ENCODE results near the gene CACNA1C.

CACNA1C gene

DNA sequence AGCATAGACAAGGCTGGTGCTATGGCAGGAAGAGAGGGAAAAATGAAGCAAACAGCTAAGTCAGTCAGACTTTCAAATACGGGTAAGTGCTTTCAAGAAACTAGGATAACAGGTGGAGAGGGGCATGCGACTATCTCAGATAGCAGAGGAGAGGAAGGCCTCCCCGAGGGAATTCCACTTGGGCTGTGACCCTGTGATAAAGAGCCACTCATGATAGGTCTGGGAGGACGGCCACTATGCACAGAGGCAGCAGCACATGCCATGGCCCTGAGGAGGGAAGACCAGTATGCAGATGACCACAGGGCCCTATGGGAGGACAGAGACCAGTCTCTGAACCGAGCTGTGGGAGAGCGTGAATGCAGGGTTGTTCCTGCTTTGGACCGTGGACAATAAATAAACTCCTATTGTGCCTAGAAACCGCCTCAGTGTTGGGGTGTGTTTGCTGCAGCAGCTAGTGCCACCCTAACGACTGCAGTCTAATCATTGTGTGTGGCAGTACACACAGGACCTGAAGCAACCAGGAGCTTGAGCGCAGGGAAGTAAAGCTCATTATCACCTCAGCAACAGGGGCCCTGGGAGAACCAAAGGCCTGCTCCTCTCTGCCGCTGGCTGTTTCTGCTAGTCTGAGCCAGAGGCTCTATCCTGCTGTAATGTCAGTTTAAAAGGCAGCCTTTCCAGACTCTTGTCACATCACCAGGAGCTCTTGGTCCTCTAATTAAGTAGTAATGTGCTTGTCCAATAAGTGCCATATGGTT lies 119.1 kb downstream of the CACNA1C start:
- DNase-seq (ENCODE audit: low spot score): no peak

DNA sequence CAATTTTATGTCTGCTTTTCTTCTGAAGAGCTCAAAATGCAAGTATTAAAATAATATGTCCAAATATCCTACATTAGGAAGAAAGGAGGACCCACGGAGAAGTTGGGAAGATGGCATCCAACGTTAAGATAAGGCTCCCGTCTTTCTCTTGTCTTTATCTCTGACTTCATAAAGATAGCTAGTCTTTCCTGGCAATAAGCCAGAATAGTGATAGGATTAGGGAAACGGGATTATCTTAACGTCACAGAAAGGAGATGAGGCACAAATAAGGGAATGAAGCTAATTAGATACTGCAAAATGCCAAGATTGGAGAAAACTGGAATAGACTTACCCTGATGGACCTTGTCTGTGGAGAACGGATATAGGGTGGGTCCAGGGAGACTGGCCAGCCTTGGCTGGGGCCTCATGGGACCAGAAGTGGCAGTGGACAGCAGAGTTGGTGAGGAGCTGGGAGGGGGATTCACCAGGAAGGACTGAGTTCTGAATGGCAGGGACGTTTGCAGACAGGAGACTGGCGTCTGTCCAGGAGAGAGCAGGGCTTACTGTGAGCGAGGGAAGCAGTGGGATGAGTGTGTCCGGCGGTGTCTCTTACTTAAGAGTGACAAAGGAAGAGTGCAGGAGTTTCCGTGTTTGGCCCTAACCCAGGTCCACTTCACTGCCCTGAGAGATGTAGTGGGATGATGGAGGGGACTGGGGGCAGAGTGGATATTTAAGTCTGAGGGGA lies 119.9 kb downstream of the CACNA1C start:
- DNase-seq (ENCODE audit: low spot score): no peak

DNA sequence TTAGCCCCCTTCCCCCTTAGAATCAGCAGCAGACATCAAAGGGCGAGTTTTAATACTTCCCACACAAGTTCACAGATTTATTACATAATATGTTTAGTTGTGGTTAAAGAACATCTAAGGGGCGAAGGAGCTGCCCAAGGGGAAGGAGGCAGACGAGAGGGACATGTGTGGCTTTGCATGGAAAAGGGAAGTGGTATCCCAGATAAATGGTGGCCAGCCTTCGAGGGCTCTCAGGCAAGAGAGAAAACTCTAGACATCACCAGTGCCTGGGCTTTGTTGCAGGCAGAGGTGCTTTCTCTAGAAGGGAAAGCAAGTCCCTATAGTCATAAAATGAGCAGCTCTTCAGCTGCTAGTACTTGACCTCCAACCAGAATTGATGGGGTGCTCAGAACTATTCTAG lies 121.2 kb downstream of the CACNA1C start:
- no peak for DNase-seq (ENCODE audit: low spot score)

DNA sequence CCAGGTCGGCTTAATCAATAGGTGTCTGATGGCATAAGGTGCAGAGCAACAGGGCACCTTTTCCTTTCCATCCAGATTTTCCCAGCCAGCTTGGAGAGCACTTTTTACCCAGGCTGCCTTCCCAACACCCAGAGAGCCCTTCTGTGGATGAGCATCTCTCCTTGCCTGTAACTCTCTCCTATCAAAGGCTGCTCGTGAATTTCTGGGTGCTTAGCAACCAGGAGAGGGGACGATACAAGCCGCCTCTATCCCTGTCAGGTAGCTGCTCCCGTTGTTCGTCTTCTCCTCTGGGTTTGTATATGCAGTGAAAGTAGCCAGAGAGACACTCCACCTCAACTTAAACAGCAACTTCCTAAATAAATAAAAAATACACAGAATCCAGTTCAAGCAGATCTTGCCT lies 124.2 kb downstream of the CACNA1C start:
- DNase-seq (ENCODE audit: low spot score): no peak

DNA sequence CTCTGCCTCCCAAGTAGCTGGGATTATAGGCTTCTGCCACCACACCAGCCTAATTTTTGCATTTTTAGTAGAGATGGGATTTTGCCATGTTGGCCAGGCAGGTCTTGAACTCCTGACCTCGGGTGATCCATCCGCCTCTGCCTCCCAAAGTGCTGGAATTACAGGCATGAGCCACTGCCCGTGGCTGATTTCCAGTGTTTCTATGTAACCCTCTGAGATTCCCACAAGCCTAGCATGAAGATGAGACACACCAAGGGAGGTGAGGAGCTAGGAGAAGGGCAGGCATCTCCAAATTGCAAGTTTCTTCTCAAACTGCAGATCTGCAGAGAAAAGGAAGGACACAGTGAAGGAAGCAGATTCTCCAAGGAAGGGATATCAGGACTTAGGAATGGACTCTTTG lies 125.0 kb downstream of the CACNA1C start:
- no peak for DNase-seq (ENCODE audit: low spot score)

DNA sequence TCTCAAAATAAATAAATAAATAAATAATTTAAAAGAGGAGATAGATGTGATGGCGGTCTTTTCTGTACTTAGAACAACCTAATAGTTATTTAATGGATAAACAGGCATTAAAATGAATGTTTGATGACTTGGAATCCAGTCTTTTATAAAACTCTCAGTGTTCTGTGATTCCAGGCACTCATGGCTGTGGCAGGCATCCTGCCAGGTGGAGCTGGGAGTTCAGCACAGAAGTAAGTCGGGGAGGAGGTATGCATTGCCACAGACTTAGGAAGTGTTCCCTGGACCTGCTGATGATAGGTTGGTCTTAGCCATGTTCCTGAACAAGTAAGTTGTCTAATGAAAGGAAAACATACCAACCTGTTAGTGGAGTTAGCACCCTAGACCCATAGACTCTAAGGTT lies 126.3 kb downstream of the CACNA1C start:
- DNase-seq (ENCODE audit: low spot score): no peak

DNA sequence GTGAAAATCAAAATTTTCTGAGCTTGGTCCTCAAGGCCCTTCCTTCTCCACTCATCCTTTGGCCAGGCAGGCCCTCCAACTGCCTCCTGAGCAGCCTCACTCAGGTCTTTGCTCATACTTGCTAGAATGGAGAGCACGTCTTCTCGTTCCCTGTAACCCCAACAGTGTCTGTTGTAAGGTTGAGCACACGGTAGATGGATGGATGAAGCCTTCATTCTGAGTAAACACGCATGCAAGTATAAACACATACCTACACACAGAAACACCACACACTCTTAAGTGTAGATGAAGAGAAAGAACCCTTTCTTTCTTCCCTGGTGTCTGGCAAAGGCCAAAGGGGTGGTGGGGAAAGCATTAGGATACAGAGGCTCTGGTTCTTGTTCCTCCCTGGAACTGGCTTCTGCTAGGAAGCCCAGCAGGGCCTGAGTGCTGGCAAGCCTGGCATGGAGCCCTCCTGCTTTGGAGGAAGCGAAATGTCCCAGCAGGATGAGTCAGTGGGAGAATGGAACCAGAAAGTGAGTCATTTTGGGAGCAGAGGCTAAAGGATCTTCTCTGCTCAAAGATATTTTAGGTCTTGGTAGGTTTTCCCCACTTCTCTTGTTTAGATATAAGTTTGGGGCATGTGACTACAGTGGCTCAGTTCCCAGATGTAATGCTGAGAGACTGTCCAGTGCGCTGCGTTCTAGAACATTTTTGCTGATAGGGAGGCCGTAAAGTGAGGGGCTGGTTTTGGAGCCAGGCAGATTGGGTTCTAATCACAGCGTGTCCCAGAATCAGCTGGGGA lies 127.4 kb downstream of the CACNA1C start:
- DNase-seq (ENCODE audit: low spot score): peak; percentile 87

DNA sequence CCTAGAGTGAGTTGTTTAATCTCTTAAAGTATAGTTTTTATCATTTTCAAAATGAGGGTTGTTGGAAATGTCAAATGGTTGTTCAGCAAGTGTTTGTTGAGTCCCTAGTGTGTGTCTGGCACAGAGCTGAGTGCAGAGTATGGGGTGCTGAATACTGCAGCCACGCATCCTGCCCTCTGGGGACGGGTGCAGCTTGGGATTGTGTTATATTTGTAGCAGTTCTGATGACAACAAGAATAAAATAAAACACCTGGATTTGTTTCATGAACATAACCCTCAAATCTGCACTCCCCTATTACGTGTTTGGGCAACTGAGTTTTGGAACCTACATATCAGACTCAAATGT lies 127.9 kb downstream of the CACNA1C start:
- DNase-seq (ENCODE audit: low spot score): no peak

DNA sequence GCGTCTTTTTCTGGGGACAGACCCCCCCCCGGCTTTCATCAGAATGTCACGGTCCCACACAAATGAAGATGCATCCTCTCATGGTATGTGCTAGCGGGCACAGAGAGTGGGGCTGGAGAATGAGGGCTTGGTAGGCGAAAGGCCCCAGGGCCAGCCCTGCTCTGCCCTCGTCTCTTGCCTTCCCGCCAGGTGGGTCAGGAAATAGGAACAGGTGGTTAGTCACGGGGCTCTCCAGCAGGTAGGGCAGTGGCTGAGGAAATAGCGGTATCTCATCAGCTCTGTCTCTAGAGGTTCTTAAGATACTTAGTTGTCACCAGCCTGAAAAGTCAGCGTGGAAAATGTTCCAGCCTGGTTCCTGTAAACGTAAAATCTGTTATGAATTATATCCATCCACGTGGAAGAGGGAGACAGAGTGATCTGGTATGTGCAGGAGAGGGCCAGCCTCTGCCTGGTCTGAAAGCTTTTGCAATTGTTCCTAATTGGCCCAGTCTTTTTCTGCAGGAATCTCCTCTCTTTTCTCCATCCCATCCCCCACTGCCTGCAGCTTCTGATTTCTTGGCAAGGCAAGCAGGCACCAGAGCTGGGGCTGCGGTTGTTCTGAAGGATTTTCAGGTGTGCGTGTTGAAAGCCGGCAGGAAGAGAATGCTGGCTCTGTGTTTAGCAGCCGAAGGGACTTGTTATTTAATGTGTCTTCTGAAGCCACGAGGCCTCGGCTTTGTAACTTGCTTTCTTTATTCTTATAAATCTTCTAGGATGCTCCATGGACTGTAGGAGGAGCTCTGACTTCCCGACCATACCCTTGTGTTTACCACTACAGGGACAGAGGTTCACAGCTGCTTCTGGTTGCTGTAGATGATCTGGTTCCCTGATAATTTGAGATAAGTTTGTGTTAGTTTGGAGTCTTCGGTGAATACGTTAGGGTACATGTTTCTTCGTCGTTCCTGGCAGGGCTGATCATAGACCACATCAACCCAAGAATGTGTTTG lies 131.1 kb downstream of the CACNA1C start:
- DNase-seq (ENCODE audit: low spot score): peak; percentile 66

DNA sequence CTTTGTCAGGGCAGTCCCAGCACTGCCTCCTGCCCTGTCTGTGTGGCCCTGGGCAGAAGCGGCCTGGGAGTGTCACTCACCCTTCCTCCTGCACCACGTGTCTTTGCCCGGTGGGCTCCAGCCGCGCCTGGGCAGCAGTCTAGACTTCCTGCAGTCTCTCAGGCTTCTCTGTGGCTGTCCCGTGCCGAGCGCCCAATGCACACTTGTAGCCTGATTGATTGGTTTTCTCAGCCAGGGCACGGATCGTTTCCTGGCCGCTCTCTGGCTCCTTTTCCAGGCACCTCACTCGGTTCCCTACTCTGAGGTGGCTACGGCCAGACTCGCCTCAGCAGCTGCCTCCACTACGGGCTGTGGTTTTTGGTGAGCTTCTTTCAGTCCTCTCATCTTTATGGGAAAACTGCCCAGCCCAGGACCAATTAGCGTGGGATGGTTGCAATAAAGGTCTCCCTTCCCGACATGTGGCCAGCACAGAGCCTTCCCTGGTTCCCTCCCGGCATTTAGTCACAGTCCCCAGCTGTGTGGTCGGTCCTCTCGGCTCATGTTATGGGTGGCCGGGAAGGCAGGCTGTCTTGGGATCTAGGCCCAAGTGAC lies 133.1 kb downstream of the CACNA1C start:
- no peak for DNase-seq (ENCODE audit: low spot score)

DNA sequence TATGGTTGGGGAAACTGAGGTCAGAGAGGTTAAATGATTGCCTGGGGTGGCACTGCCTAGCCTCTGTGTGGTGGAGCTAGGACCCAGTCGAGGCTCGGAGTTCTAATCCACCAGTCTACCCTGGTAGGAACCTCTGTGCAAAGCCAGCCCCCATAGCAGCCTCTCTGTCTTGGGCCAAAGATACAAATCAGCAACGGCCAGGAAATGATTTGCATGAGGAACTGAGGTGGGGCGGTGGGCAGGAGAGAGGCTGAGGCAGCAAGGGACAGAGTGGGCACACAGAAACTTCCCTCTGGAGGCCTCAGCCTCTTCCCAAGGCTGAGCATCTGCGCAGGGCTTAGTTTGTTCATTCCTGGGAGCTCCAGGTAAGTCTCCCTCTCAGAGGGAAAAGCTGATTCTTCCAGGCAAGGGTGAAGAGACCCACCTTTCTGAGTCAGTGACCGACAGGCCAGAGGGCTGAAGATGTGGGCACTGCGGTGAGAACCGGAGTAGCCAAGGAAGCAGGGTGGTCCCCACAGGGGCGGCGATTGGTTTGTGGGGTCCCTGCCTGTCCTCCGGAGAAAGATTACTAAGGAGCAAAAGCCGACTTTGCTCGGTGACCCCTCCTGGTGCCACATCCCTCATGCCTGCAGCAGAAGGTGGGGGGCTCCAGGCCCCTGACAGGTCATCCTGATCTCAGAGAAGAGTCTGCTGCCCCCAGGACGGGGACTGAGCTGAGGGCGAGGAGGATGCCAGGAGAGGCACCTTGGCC lies 134.6 kb downstream of the CACNA1C start:
- DNase-seq (ENCODE audit: low spot score): no peak

DNA sequence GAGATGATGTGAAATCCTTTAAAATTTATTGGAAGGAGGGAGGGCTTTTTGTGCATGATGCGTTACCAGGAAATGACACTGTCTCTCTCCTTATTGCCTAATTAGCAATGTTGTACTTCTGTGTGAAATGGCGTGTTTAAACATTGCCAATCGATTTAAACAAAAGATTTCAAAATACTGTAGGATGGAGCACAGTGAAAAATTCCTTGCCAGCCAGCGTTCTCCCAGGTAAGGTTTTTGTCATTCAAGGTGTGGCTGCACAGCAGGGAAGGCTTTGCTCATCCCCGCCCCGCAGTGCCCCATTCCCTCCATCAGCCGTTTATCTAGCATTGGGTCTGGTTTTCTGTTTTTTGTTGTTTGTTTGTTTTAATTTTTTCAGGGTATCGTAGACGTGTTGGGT lies 137.3 kb downstream of the CACNA1C start:
- DNase-seq (ENCODE audit: low spot score): no peak

DNA sequence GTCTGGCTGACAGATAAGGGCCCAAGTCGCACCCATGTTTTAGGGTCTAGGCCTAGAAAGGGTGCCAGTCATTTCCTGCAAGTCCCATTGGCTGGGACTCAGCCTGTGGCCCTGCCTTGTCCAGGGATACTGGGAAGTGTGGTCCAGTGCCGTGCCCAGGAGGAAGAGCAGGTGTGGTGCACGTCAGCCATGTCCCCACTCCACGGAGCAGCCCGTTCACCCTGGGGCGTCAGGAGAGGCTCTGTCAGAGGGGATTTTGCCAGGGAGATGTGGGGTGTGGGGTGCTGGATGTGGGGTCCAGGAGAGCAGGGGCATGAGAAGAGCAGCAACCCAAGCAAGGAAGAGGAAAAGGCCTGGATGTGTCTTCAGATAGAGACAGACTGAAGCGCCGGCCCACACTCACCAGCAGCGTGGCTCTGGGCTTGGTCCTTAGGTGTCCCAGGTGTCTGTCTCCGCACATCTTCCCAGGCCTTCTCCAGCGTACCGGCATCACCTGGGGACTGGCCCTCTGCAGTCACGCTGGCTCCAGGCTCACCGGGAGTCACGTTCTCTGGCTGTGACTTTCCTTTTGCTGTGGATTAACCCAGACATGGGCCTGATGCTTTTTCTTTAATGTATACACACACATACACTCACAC lies 138.2 kb downstream of the CACNA1C start:
- DNase-seq (ENCODE audit: low spot score): no peak

DNA sequence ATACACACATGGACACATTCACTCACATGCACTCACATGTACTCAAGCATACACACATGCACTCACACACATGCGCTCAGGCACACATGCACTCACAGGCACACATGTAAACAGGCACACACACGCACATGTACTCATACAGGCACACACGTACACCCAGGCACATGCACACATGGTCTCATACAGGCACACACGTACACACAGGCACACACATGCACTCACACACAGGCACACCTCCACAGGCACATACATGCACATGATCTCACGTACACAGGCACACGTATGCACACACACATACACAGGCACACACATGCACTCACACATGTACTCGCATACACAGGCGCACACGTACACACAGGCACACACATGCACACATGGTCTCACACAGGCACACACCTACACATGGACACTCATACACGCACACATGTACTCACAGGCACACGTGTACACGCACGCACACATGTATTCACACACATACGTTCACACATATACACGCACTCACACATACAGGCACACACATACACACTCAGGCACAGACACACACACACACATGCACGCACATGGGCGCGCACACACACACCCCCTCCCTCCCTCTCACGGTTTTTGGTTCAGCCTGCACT lies 138.9 kb downstream of the CACNA1C start:
- DNase-seq (ENCODE audit: low spot score): no peak

DNA sequence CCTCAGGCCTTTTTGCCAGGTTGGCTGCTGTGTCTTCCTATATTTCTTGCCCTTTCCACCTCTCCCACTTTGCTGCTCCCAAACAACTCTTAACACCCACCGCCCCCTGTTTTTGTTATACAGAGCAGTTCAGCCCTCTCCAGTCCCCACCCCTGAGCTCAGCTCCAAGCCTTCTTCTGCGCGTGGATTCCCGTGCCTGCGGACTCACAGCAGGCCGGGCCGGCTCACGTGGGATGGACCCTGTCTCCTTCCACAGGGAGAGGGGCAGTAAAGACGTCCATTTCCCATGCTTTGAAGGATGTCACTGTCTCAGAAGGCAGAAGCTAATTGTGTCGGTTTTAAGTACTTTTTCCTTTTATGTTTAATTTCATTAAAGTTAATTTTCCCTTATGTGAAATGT lies 139.4 kb downstream of the CACNA1C start:
- DNase-seq (ENCODE audit: low spot score): no peak

DNA sequence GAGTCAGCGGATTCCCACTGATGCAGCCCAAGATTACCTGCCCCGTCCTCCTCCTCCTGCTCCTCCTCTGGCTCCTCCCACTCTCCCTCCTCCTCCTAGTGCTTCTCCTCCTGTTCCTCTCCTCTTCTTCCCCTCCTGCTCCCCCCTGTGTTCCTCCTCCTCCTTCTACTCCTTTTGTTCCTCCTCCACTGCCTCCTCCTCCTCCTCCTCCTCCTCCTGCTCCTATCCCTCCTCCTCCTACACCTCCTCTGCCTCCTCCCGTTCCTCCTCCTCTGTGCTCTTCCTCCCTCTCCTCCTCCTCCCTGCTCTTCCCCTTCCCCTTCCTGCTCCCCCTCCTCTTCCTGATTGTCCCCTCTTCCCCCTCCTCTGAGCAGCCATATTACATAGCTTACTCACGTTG lies 141.3 kb downstream of the CACNA1C start:
- no peak for DNase-seq (ENCODE audit: low spot score)

DNA sequence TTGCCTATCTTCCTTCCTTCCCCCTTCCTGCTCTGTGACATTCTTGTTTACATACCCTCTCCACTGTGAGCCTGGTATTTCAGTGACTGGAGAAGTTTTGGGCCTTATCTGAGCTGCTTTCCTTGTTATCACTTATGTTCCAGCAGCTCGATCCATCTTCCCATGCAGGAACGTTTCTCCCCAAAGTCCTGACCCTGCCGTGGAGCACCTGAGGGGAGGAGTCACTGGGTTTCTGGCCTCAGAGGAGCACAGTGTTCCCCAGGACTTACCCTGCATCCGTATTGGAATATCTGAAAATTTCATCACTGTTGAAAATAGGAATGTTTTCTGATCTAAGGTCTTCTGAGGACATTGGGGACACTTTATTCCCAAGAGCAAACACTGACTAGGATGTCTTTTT lies 141.8 kb downstream of the CACNA1C start:
- no peak for DNase-seq (ENCODE audit: low spot score)

DNA sequence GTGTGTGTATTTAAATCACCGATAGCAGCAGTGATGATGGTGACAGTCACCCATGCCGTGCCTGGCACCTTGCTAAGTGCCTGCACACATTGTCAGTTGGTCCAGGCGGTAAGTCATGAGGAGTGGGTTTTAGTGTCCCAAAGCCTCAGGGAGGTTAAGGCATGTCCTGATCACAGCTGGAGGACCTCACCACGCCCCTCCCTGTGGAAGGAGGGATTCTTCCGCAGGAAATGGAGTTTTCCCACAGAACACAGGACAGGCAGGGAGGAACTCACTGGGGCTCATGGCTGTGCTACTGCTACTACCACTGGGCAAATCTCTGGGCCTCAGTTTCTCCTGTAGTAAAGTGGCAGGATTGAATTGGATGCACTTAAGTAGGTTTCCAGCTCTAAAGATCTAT lies 142.3 kb downstream of the CACNA1C start:
- no peak for DNase-seq (ENCODE audit: low spot score)

DNA sequence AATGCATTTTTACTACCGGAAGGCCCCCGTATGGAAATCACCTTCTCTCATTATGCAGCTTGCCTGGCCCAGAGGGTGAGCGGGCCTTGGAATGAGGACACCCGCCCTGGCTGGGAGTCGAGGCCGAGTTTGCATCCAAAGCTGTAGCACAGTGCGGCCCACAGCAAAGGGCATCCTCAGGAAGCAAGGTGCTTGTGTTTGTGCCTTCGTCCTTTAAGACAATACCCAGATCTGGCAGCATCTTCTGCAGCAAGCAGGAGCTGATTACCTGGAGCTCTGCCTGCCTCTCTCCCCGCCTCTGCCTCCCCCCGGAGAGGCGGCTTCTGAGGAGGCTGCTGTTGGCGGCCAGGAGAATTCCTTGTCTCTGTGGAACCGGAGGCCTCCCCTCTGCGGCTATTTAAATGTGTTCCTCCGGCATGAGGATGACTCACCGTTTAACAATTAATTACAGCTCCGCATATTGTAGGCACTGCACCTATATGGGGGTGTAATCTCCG lies 145.3 kb downstream of the CACNA1C start:
- peak; percentile 34 for DNase-seq (ENCODE audit: low spot score)

DNA sequence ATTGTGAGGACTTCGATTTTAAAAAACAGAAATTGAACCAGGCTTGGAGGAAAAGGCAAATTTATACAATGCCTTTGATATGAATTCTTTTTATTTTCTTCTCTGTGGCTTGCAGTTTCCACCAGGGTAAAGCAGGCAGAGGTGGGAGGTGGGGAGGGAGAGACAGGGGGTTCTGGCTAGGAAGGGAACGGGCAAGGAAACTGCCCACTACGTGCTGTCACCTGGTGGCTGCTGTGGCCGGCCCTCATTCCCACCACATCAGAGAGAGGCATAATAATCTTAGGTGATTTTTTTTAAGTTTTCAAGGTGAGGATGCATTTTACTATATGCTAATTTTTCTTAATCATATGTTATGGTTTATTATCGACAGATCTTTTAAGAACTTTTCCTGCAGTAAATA lies 145.8 kb downstream of the CACNA1C start:
- DNase-seq (ENCODE audit: low spot score): no peak
